PFSK-1 (cell line): ENCODE data around the gene RHOD.

Source experiments
- FOXP2 ChIP-seq: optimal IDR thresholded peaks from 2 replicates; pipeline ENCODE3; 2011; ENCODE audit warnings: borderline replicate concordance, control low read depth, inconsistent platforms; ENCODE audit not compliant: insufficient read depth; ENCODE audit errors: extremely low read length, extremely low read depth
- POLR2AphosphoS5 ChIP-seq: IDR thresholded peaks from 2 replicates; pipeline ENCODE4 v1.6.1; 2012; ENCODE audit warnings: low read depth, mild to moderate bottlenecking, control low read depth, low read length, moderate library complexity
- REST ChIP-seq, 2 experiments: IDR thresholded peaks; 2 replicates each; pipeline versions ENCODE4 v1.6.1 to v1.8.0; 2011 to 2012; ENCODE audit warnings: low read depth in 2 of 2, low read length in 2 of 2, control low read depth in 1 of 2, inconsistent platforms in 1 of 2, mild to moderate bottlenecking in 1 of 2, moderate library complexity in 1 of 2; ENCODE audit not compliant: insufficient read depth in 1 of 2
- SIN3A ChIP-seq: IDR thresholded peaks from 2 replicates; pipeline ENCODE4 v1.6.1; 2012; ENCODE audit warnings: mild to moderate bottlenecking, low read length, moderate library complexity, borderline replicate concordance; ENCODE audit not compliant: insufficient read depth
- TAF1 ChIP-seq: IDR thresholded peaks from 2 replicates; pipeline ENCODE4 v1.6.1; 2012; ENCODE audit warnings: low read length, control low read depth, borderline replicate concordance; ENCODE audit not compliant: insufficient read depth

RHOD gene

GRCh38 chr11:67015048-67015447 lies 41.6 kb upstream of the RHOD start:
- no peak for TF ChIP-seq POLR2AphosphoS5
- no peak for TF ChIP-seq TAF1
- TF ChIP-seq SIN3A = no peak
- TF ChIP-seq REST (IDR thresholded peaks at IDR 0.05; ENCODE audit: insufficient read depth in 1 of 2, low read depth in 2 of 2, low read length in 2 of 2) = no peak
- TF ChIP-seq FOXP2 = no peak

- TF ChIP-seq REST (IDR thresholded peaks at IDR 0.05; ENCODE audit: insufficient read depth in 1 of 2, low read depth in 2 of 2, low read length in 2 of 2) = no peak
- no peak for TF ChIP-seq POLR2AphosphoS5
- TF ChIP-seq TAF1 = no peak
- no peak for TF ChIP-seq FOXP2
- TF ChIP-seq SIN3A = no peak
Observed at GRCh38 chr11:67016550-67016949, 40.1 kb upstream of the RHOD start.

- TF ChIP-seq POLR2AphosphoS5 (no peak), REST (IDR thresholded peaks at IDR 0.05; ENCODE audit: insufficient read depth in 1 of 2, low read depth in 2 of 2, low read length in 2 of 2) (no peak), TAF1 (no peak)
Observed at GRCh38 chr11:67020949-67021348, 35.7 kb upstream of the RHOD start.

- TF ChIP-seq TAF1 (no peak), POLR2AphosphoS5 (no peak)
Observed at GRCh38 chr11:67022341-67022933, 34.2 kb upstream of the RHOD start.

- no peak for TF ChIP-seq SIN3A
- TF ChIP-seq FOXP2 = no peak
- no peak for TF ChIP-seq REST (IDR thresholded peaks at IDR 0.05; ENCODE audit: insufficient read depth in 1 of 2, low read depth in 2 of 2, low read length in 2 of 2)
- no peak for TF ChIP-seq TAF1
- no peak for TF ChIP-seq POLR2AphosphoS5
Observed at GRCh38 chr11:67022961-67023956, 33.4 kb upstream of the RHOD start, which contains the start of gene SYT12. SYT12 (plus strand) TSS chr11:67023134; CDS start chr11:67030145, 7,011 bp downstream.
